Measurements from ENCODE around the gene RYR2.
A peak's percentile ranks its signal among the peaks of the same experiment; 100 is the strongest.
"Not testable (repeated sequence)": the region's sequence is repeated elsewhere in the genome, so short reads cannot be mapped to it uniquely, and the experiment has no call there.

The RYR2 gene

DNA sequence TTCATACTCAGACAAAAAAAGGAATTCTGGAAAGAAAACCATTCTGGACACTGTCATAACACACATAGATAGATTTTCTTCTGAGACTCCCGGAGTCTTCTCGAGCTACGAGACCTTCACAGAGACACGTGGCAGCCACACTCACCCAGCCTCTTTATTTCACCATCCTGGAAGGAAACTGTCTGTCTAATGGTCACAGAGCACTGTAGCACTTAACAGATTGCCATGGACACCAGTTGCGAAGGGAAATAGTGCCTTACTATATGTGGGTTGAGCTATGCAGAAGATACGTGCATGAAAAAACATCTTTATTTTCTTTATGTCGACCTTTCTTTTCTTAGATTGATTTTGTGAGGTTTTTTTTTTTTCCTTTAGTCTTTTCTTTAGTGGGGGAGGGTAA is 790.9 kb downstream of the RYR2 start:
- no peak for DNase-seq

DNA sequence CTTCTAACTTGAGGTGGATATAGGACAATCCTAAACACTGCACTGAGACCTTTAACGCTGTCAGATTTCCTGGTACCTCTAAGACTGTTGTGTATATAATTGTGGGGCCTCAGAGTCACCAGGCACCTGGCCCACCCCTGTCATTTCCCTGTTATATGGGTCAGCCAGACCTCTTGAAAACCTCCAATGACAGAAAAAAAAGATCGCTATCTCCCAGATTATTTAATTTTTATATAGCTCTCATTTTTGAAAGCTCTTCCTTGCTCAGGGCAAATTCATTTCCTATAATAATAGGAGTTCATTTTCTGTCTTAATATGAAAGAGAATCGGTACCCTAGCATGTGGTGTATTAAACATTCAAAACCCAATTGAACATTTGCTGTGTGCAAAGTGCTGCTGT is 792.1 kb downstream of the RYR2 start:
- no peak for DNase-seq

GRCh38 chr1:237834461-237834860 is 792.5 kb downstream of the RYR2 start:
- no peak for DNase-seq

- DNase-seq, result no peak
Measured at GRCh38 chr1:237838320-237838719, 796.3 kb downstream of the RYR2 start.

- no peak for DNase-seq
Measured at GRCh38 chr1:237838904-237839534, 797.0 kb downstream of the RYR2 start.

DNA sequence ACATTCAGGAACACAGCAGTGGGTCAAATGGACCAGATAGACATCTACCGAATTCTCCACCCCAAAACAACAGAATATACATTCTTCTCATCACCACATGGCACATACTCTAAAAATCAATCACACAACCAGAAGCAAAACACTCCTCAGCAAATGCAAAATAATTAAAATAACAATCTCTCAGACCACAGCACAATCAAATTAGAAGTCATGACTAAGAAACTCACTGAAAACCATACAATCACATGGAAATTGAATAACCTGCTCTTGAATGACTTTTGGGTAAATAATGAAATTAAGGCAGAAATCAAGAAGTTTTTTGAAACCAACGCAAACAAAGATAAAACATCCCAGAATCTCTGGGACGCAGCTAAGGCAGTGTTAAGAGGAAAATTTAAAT is 799.5 kb downstream of the RYR2 start:
- DNase-seq, result no peak

- DNase-seq, result not testable (repeated sequence)
Measured at GRCh38 chr1:237843516-237843915, 801.5 kb downstream of the RYR2 start.

DNA sequence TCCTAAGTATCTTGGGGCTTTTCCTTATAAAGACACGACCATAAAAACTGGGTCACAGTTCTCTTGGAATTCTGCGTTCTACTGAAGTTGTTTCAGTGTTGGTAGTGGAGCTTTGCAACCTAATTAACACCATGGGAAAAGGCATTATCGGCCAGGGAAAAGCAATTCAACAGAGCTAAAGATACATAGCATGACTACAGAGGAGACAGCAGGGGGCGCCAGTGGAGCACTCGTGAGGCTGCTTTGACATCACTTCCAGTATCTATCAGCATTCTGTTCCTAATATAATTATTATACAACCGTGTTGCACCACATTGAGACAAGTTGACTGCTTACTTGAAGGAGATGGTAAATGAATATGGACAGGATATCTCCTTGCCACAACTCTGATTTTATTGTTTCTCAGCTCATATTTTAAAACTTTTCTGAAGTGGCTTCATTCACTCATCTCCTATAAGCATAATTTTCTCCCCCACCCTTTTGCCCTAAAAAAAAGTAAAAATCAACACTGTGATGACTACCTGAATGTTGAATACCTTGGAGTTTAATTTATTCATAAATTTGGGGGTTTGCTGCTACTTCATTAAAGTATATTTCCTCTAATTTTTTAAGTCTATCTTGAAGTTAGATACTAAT is 809.3 kb downstream of the RYR2 start:
- no peak for DNase-seq

- DNase-seq, result no peak
Measured at GRCh38 chr1:237852342-237852741, 810.4 kb downstream of the RYR2 start.

DNA sequence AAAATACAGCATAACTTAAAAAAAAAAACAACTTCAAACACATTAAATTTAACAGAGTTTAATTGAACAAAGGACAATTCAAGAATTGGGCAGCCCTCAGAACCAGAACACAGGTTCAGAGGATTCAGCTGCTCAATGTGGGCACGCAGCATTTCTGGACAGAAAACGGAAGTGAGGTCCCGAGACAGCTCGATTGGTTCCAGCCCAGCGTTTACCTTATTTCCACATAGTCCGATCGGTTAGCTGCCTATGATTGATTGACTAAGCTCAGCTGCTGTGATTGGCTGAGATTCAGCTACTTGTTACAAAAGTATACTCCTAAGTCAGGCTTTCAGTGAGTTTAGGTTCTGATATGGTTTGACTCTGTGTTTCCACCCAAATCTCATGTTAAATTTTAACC is 815.5 kb downstream of the RYR2 start:
- DNase-seq, result no peak

DNA sequence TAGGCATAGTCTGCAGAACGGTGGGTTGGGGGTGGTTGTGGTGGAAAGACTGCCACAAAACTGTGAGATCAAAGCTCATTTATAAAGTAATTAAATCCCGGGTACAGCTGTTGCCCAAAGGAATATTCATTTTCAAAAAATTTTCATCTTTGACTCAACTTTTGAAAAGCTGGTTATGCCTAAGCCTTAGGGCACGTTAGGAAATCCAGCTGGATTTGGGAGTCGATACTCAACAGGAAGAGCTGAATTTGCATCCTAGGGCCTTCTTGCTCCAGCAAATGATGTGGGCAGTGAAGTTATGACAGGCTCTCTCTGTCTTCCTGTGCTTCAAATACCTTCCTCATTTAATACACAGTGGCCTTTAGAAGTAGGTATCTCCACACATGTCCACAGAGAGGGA is 817.0 kb downstream of the RYR2 start:
- DNase-seq, result no peak

GRCh38 chr1:237861944-237862343 is 820.0 kb downstream of the RYR2 start:
- no peak for DNase-seq

- DNase-seq, result no peak
Measured at GRCh38 chr1:237863234-237863633, 821.2 kb downstream of the RYR2 start.

GRCh38 chr1:237864338-237865244 is 822.6 kb downstream of the RYR2 start:
- DNase-seq, result peak; percentile 32

GRCh38 chr1:237867380-237867888 is 825.5 kb downstream of the RYR2 start:
- no peak for DNase-seq

DNA sequence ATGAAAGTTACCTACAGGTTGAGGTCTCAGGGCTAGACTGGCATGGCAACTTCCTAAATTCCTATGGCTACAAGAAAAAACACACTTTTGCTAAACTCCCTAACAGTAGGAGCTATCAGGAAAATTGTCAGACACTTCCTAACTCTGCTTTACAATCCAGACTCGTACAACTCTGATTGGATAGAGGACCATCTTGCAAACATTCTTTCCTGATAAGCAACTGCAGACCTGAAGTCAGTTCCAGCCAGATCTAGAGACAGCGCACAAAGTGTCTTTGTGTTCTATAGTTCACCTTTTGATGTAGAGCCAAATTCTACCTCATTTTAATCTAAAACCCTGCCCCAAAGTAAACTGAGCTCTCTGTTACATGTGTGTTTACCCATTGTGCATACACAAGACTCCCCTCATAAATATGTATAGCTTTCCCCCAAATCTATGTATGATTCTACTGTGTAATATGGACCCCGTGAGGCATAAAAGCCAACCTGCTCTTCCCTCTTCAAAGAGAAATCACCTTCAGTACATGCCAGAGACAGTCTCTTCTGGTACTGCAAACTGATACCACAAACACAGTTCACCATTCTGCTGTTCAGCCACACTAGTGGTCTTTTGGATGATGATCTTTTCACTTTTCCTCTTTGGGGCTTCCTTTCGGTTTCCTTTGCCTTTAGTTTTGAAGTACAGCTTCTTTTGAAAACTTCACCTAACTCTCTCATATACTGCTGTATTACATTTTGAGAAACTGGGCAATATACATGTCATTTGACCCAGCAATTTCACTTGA is 827.0 kb downstream of the RYR2 start:
- no peak for DNase-seq

DNA sequence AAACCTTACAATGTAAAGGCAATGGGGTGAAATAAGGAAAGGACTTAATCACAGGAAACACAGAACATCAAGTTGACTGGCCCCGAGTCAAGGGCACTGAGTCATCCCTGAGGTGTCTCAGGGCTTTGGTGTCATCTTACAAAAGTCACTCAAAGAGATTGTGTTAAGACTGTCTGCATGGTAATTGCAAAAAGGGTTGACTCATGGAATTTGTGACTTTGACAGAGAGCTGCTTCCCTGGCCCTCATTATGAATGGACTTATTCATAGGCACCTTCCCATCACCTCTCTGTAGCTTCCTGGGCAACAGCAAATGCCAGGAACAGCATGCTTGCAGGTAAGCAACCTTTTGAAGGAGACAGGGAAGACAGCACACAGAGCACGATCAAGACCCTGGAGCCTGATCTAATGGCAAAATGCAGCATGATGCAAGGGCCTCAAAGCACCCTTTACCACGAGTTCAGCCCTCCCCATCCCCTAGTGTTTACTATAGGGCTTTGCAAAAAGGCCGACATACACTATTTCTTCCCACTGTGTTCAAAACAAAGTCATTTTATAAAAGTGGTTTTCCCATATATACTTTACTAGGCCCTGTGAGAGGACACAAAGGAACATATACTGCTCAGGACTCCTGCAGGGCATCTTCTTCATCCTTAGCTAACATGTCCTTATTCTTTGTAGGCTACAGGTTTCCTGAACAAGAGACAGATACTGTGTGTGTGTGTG is 831.7 kb downstream of the RYR2 start:
- DNase-seq, result no peak

- no peak for DNase-seq
Measured at GRCh38 chr1:237875291-237875690, 833.3 kb downstream of the RYR2 start.

GRCh38 chr1:237877631-237878030 is 835.6 kb downstream of the RYR2 start:
- DNase-seq, result no peak

- no peak for DNase-seq
Measured at GRCh38 chr1:237878406-237878805, 836.4 kb downstream of the RYR2 start.

- DNase-seq, result no peak
Measured at GRCh38 chr1:237879195-237879594, 837.2 kb downstream of the RYR2 start.
